Activated CD4-positive, CD25-positive, alpha-beta regulatory T cell treated with anti-CD3 and anti-CD28 coated beads, Interleukin-2, amount 50 U/mL, for 24 hours (primary cell): ENCODE data around the gene GP1BB.
A peak's percentile ranks its signal among the peaks of the same experiment; 100 is the strongest.
"Not testable (repeated sequence)": the region's sequence is repeated elsewhere in the genome, so short reads cannot be mapped to it uniquely, and the experiment has no call there.

Source experiments
- ATAC-seq, 2 donors: fragments of 150-1000 bp; cut with Tn5 transposase; one replicate each; pipeline ENCODE4 v1.10.0; 2021; ENCODE audit warnings: mild to moderate bottlenecking in 1 of 2, moderate library complexity in 1 of 2

The GP1BB gene

GRCh38 chr22:19714312-19715187 is 8.8 kb upstream of the GP1BB start, which contains the start of gene SEPTIN5:
Gene SEPTIN5 (plus strand): TSS chr22:19714503. CDS start chr22:19714589, 86 bp downstream.
- no peak for ATAC-seq

GRCh38 chr22:19715188-19715930 is 8.0 kb upstream of the GP1BB start:
- no peak for ATAC-seq

GRCh38 chr22:19716041-19716828 is 7.1 kb upstream of the GP1BB start:
- no peak for ATAC-seq

GRCh38 chr22:19716829-19717105 is 6.6 kb upstream of the GP1BB start:
- no peak for ATAC-seq

GRCh38 chr22:19717181-19717580 is 6.2 kb upstream of the GP1BB start:
- ATAC-seq: no peak

GRCh38 chr22:19717691-19718455 is 5.5 kb upstream of the GP1BB start:
- peak; percentile 86 to 92 for ATAC-seq

GRCh38 chr22:19718456-19719049 is 4.8 kb upstream of the GP1BB start:
- ATAC-seq: no peak

- ATAC-seq: no peak
Measured at GRCh38 chr22:19719050-19719482, 4.3 kb upstream of the GP1BB start.

- ATAC-seq: no peak
Measured at GRCh38 chr22:19719488-19720021, 3.8 kb upstream of the GP1BB start.

- ATAC-seq: no peak
Measured at GRCh38 chr22:19720150-19720827, 3.0 kb upstream of the GP1BB start.

GRCh38 chr22:19720999-19721329 is 2.4 kb upstream of the GP1BB start:
- no peak for ATAC-seq

GRCh38 chr22:19721330-19722177 is 1.8 kb upstream of the GP1BB start:
- no peak for ATAC-seq

GRCh38 chr22:19722178-19722981 is 959 bp upstream of the GP1BB start:
- no peak for ATAC-seq

- no peak for ATAC-seq
Measured at GRCh38 chr22:19722982-19723231, 432 bp upstream of the GP1BB start.

- peak; percentile 46 to 53 for ATAC-seq
Measured at GRCh38 chr22:19723983-19724827, 866 bp downstream of the GP1BB start.

GRCh38 chr22:19724927-19725661 is 1.8 kb downstream of the GP1BB start:
- ATAC-seq: no peak

GRCh38 chr22:19726064-19726788 is 2.9 kb downstream of the GP1BB start:
- not testable (repeated sequence) for ATAC-seq
